HL-60 (cell line): ENCODE results near the gene HHLA2.
A peak's percentile ranks its signal among the peaks of the same experiment; 100 is the strongest.

ENCODE experiments used
- DNase-seq, 2 experiments: peaks; one replicate each; pipeline ENCODE4 v3.0.0-alpha.2; 2010 to 2020; ENCODE audit warnings: low read depth in 1 of 2, low spot score in 1 of 2
- H3K27ac ChIP-seq: fragments of 250-450 bp; sonication (Bioruptor Pico); replicated peaks from 2 replicates; pipeline ENCODE4 v1.5.1; 2020; ENCODE audit warnings: mild to moderate bottlenecking, moderate library complexity
- H3K27me3 ChIP-seq: fragments of 250-450 bp; sonication (Bioruptor Pico); 2 replicates; pipeline ENCODE4 v1.5.1; 2021; ENCODE audit warnings: mild to moderate bottlenecking, moderate library complexity; ENCODE audit not compliant: insufficient read depth, poor library complexity, severe bottlenecking
- H3K4me3 ChIP-seq: replicated peaks from 2 replicates; pipeline ENCODE4 v1.5.1; 2011; ENCODE audit warnings: mild to moderate bottlenecking, control low read depth, low read length; ENCODE audit not compliant: insufficient read depth
- GABPA ChIP-seq: IDR thresholded peaks from 2 replicates; pipeline ENCODE4 v1.6.1; 2012; ENCODE audit warnings: low read depth
- POLR2AphosphoS5 ChIP-seq: IDR thresholded peaks from 2 replicates; pipeline ENCODE4 v1.6.1; 2012; ENCODE audit warnings: low read depth
- SPI1 ChIP-seq: IDR thresholded peaks from 2 replicates; pipeline ENCODE4 v1.6.1; 2012; ENCODE audit warnings: low read depth, mild to moderate bottlenecking, borderline replicate concordance
- TF ChIP-seq, protein P1 (sequence below): IDR thresholded peaks from 2 replicates; pipeline ENCODE4 v1.6.1; 2012; ENCODE audit warnings: low read depth; ENCODE audit not compliant: insufficient replicate concordance
- TF ChIP-seq, protein P2 (sequence below): IDR thresholded peaks from one replicate; pipeline ENCODE4 v1.5.1; 2011; ENCODE audit warnings: low read length, control low read depth, inconsistent platforms; ENCODE audit not compliant: insufficient read depth

HHLA2 gene

DNA sequence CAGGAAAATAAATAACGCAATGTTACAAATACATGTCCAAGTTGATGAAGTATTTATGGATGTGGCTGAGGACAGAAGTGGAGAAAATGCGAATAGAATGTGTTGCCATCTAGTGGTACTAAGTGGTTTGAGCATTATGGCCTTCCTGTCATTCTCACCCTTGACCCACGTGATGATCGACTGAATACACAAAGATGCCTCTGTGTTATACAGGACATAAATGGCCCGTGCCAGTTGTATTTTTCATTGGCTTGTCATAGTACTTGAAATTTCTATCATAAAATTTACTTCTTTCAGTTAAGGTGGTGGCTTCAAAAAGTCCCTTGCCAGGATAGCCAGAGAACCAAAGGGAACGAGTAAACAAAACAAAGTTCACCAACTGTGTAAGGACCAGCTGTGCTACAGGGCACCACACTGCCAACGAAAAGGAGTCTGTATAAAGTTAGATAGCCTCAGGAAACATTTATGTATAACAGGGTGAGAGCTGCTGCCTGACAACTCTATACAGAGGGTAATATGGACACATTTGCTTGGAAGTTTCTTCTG is 110.4 kb downstream of the HHLA2 start:
- Histone ChIP-seq H3K27ac (peak overlapping the region; percentile 52), H3K4me3 (no peak overlapping the region), H3K27me3 (no peaks in the 10 kb centered on the region)
- DNase-seq, result peak; percentile 62 to 72
- TF ChIP-seq, protein P1, sequence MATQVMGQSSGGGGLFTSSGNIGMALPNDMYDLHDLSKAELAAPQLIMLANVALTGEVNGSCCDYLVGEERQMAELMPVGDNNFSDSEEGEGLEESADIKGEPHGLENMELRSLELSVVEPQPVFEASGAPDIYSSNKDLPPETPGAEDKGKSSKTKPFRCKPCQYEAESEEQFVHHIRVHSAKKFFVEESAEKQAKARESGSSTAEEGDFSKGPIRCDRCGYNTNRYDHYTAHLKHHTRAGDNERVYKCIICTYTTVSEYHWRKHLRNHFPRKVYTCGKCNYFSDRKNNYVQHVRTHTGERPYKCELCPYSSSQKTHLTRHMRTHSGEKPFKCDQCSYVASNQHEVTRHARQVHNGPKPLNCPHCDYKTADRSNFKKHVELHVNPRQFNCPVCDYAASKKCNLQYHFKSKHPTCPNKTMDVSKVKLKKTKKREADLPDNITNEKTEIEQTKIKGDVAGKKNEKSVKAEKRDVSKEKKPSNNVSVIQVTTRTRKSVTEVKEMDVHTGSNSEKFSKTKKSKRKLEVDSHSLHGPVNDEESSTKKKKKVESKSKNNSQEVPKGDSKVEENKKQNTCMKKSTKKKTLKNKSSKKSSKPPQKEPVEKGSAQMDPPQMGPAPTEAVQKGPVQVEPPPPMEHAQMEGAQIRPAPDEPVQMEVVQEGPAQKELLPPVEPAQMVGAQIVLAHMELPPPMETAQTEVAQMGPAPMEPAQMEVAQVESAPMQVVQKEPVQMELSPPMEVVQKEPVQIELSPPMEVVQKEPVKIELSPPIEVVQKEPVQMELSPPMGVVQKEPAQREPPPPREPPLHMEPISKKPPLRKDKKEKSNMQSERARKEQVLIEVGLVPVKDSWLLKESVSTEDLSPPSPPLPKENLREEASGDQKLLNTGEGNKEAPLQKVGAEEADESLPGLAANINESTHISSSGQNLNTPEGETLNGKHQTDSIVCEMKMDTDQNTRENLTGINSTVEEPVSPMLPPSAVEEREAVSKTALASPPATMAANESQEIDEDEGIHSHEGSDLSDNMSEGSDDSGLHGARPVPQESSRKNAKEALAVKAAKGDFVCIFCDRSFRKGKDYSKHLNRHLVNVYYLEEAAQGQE, result no peak
- TF ChIP-seq, protein P2, sequence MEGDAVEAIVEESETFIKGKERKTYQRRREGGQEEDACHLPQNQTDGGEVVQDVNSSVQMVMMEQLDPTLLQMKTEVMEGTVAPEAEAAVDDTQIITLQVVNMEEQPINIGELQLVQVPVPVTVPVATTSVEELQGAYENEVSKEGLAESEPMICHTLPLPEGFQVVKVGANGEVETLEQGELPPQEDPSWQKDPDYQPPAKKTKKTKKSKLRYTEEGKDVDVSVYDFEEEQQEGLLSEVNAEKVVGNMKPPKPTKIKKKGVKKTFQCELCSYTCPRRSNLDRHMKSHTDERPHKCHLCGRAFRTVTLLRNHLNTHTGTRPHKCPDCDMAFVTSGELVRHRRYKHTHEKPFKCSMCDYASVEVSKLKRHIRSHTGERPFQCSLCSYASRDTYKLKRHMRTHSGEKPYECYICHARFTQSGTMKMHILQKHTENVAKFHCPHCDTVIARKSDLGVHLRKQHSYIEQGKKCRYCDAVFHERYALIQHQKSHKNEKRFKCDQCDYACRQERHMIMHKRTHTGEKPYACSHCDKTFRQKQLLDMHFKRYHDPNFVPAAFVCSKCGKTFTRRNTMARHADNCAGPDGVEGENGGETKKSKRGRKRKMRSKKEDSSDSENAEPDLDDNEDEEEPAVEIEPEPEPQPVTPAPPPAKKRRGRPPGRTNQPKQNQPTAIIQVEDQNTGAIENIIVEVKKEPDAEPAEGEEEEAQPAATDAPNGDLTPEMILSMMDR, result peak; percentile 62
- TF ChIP-seq SPI1, result peak; percentile 13; the same call in 1 of the 2 replicates

DNA sequence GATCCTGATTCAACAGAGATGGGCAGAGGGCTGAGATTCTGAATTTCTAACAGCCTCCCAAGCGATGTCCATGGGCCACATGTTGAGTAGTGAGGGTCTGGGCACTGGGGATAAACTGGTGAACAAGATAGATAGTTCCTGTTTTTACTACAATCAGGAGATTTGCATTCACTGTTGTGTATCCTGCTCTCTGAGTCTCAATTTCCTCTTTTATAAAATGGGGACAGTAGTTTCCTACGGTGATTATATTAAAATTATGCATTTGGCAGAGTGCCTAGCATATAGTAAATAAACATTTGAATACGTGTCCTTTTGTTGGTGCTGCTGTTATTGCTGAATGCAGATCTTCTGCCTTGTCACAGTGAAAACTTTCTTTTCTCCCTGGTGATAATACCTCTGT is 111.5 kb downstream of the HHLA2 start:
- TF ChIP-seq GABPA, result no peak
- TF ChIP-seq, protein P2, result no peak
- peak; percentile 13; the same call in 1 of the 2 replicates for TF ChIP-seq SPI1
- TF ChIP-seq, protein P1, result no peak
- no peak for TF ChIP-seq POLR2AphosphoS5
- H3K4me3 ChIP-seq, result no peak overlapping the region
- no peaks in the 10 kb centered on the region for H3K27me3 ChIP-seq
- DNase-seq, result peak in 1 of 2 experiments; percentile 36
- H3K27ac ChIP-seq, result no peak overlapping the region; the same call in 1 of the 2 replicates

DNA sequence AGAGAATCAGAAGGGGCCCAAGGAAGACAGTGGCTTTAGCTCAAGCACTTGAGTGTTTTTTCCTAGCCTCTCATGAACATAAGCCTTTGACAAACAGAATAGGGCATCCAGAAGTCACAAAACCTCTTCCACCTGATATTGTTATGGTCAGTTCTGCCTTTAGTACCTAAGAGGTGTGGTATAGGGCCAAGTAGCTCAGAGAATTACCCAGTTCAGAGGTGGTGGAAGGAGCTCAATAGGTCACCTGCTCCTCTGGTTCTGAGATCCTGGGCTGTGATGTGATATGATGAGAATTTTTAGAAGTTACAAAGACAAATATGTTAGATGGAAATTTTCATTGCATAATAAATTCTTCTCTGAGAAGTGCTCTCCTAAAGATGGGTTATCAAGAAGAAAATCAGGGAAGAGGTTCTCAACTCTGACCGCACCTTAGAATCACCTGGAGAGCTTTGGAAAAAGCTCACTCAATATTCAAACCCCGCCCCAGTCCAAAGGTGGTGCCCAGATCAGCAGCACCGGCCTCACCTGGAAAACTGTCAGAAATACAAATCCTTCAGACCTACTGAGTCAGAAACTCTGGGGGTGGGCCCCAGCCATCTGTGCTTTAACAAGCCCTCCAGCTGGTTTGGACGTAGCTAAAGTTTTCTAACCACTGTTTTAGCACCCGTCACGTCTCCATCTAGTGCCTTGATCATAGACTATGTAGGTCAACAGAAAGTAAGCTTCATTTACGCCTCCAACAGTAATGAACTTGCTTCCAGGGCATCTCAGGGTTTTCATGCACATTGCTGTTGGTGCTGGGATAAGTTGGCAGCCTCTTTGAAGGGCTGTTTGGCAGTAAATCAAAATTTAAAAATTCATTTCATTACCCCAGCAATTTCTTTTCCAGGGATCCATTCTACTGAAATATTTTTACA is 112.8 kb downstream of the HHLA2 start:
- no peak for DNase-seq
- H3K27me3 ChIP-seq, result no peaks in the 10 kb centered on the region
- no peak for TF ChIP-seq POLR2AphosphoS5
- no peak for TF ChIP-seq SPI1
- TF ChIP-seq GABPA, result no peak
- TF ChIP-seq, protein P2, result no peak
- TF ChIP-seq, protein P1, result no peak
- no peak overlapping the region for H3K27ac ChIP-seq
- H3K4me3 ChIP-seq, result no peak overlapping the region
